ENCODE results near the gene TAX1BP3.

TAX1BP3 gene

GRCh38 chr17:3645310-3645709 lies 23.1 kb downstream of the TAX1BP3 start:
- H3K9me3 ChIP-seq, result no peaks in the 10 kb centered on the region
- no peak overlapping the region for H3K4me3 ChIP-seq (ENCODE audit: low read depth in 1 of 2, low read length in 1 of 2)
- no peaks in the 10 kb centered on the region for H3K27me3 ChIP-seq
- H3K27ac ChIP-seq, result no peak overlapping the region
- TF ChIP-seq, protein P1, sequence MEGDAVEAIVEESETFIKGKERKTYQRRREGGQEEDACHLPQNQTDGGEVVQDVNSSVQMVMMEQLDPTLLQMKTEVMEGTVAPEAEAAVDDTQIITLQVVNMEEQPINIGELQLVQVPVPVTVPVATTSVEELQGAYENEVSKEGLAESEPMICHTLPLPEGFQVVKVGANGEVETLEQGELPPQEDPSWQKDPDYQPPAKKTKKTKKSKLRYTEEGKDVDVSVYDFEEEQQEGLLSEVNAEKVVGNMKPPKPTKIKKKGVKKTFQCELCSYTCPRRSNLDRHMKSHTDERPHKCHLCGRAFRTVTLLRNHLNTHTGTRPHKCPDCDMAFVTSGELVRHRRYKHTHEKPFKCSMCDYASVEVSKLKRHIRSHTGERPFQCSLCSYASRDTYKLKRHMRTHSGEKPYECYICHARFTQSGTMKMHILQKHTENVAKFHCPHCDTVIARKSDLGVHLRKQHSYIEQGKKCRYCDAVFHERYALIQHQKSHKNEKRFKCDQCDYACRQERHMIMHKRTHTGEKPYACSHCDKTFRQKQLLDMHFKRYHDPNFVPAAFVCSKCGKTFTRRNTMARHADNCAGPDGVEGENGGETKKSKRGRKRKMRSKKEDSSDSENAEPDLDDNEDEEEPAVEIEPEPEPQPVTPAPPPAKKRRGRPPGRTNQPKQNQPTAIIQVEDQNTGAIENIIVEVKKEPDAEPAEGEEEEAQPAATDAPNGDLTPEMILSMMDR (IDR thresholded peaks at IDR 0.05), result no peak
- H3K36me3 ChIP-seq, result peaks cover 5% of the 10 kb centered on the region
- H3K4me1 ChIP-seq (ENCODE audit: control insufficient read depth in 1 of 2, insufficient read depth in 1 of 2, low read depth in 1 of 2, low read length in 1 of 2), result peaks cover 7 to 14% of the 10 kb centered on the region in 2 experiments

DNA sequence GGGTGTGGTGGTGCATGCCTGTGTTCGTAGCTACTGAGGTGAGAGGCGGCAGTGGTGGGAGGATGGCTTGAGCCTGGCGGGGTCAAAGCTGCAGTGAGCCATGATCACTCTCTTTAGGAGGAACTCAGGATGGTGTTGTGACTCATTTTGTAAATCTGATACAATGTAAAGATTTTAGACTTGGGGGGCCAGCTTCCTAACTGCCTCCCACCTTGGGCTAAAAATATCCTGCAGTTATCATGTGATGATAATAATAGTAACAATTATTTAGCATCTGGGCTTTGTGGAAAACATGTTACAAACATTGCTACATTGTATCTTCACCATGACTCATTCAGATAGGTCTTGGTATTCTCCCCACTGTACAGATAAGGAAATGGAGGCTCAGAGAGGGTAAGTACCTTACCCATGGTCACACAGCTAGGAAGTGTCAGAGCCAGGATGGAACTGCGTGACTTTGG lies 24.5 kb downstream of the TAX1BP3 start:
- no peaks in the 10 kb centered on the region for H3K9me3 ChIP-seq
- peaks cover 12 to 22% of the 10 kb centered on the region in 2 experiments for H3K4me1 ChIP-seq (ENCODE audit: control insufficient read depth in 1 of 2, insufficient read depth in 1 of 2, low read depth in 1 of 2, low read length in 1 of 2)
- H3K27ac ChIP-seq, result no peak overlapping the region
- H3K36me3 ChIP-seq, result peaks cover 5% of the 10 kb centered on the region
- no peaks in the 10 kb centered on the region for H3K27me3 ChIP-seq
- TF ChIP-seq, protein P1 (IDR thresholded peaks at IDR 0.05), result no peak
- no peak overlapping the region for H3K4me3 ChIP-seq (ENCODE audit: low read depth in 1 of 2, low read length in 1 of 2)

DNA sequence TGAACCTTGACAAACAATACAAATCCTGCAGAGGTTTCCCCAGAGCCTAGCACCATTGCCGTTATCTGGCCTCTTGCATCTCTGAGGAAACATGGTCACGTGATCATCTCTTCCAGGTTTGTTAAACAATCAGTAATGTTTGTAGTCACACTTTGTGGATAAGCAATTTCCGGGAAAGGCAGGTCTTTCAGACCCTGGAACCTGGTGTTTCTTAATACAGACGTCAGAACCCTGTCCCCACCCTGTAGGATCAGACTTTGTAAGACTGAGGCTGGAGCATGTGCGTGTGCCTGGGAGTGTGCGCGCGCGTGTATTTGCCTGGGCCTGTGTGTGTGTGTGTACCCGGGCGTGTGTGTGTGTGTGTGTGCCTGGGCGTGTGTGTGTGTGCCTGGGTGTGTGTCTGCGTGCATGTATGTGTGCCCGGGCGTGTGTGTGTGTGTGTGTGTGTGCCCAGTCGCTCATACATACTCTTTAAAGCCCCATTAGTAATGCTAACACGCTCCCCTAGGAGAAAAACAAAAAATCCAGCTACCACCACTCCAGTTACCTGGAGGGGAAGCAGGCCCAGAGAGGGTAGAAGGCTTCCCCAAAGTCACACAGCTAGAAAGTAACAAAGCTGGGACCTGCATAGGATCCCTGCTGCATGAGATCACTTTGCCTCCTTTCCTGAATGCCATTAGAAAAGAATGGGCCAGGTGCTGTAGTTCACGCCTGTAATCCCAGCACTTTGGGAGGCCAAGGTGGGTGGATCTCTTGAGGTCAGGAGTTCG lies 26.5 kb downstream of the TAX1BP3 start:
- TF ChIP-seq, protein P1 (IDR thresholded peaks at IDR 0.05), result no peak
- Histone ChIP-seq H3K27ac (no peak overlapping the region), H3K4me1 (ENCODE audit: control insufficient read depth in 1 of 2, insufficient read depth in 1 of 2, low read depth in 1 of 2, low read length in 1 of 2) (peaks cover 17 to 30% of the 10 kb centered on the region in 2 experiments), H3K36me3 (no peaks in the 10 kb centered on the region), H3K27me3 (no peaks in the 10 kb centered on the region), H3K4me3 (ENCODE audit: low read depth in 1 of 2, low read length in 1 of 2) (no peak overlapping the region), H3K9me3 (no peaks in the 10 kb centered on the region)

- no peak overlapping the region for H3K4me3 ChIP-seq (ENCODE audit: low read depth in 1 of 2, low read length in 1 of 2)
- H3K9me3 ChIP-seq, result no peaks in the 10 kb centered on the region
- H3K27me3 ChIP-seq, result no peaks in the 10 kb centered on the region
- H3K27ac ChIP-seq, result no peak overlapping the region
- no peaks in the 10 kb centered on the region for H3K36me3 ChIP-seq
- H3K4me1 ChIP-seq (ENCODE audit: control insufficient read depth in 1 of 2, insufficient read depth in 1 of 2, low read depth in 1 of 2, low read length in 1 of 2), result peaks cover 21 to 32% of the 10 kb centered on the region in 2 experiments
- TF ChIP-seq, protein P1 (IDR thresholded peaks at IDR 0.05), result no peak
These were observed 27.4 kb downstream of the TAX1BP3 start for GRCh38 chr17:3641014-3641413.

DNA sequence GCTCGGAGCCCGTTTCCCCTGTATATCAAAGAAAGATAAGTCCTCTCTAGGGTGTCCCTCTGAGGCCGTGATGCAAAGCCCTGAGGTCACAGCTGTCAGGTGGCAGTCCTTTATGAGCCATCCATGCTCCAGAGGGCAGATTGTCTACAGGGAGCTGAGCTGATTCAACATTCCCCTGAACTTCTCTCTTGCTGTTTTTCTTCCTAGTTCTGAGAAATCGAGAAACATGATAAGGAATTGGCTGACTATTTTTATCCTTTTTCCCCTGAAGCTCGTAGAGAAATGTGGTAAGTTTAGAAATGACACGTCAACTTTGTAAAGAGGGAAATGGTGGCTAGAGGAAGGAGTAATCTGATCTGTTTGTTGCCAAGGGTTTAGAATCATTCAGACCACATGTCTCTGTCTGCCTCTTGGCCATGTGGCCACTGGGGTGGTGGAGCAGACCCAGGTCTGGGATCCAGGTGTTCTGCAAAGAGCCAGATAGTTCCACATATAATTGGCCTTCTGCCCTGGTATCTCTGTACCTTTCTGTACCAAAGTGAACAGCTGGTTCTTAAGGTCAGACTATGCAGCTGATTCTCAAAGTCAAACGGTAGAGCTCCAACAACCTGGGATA lies 28.3 kb downstream of the TAX1BP3 start:
- TF ChIP-seq, protein P1 (IDR thresholded peaks at IDR 0.05), result no peak
- H3K36me3 ChIP-seq, result no peaks in the 10 kb centered on the region
- H3K27ac ChIP-seq, result peak overlapping the region; percentile 33
- no peaks in the 10 kb centered on the region for H3K27me3 ChIP-seq
- H3K4me3 ChIP-seq (ENCODE audit: low read depth in 1 of 2, low read length in 1 of 2), result no peak overlapping the region
- H3K9me3 ChIP-seq, result no peaks in the 10 kb centered on the region
- H3K4me1 ChIP-seq (ENCODE audit: control insufficient read depth in 1 of 2, insufficient read depth in 1 of 2, low read depth in 1 of 2, low read length in 1 of 2), result peaks cover 30 to 38% of the 10 kb centered on the region in 2 experiments
